ENCODE measurements around the gene LIN54.
"Not testable (repeated sequence)": the region's sequence is repeated elsewhere in the genome, so short reads cannot be mapped to it uniquely, and the experiment has no call there.

LIN54 gene

DNA sequence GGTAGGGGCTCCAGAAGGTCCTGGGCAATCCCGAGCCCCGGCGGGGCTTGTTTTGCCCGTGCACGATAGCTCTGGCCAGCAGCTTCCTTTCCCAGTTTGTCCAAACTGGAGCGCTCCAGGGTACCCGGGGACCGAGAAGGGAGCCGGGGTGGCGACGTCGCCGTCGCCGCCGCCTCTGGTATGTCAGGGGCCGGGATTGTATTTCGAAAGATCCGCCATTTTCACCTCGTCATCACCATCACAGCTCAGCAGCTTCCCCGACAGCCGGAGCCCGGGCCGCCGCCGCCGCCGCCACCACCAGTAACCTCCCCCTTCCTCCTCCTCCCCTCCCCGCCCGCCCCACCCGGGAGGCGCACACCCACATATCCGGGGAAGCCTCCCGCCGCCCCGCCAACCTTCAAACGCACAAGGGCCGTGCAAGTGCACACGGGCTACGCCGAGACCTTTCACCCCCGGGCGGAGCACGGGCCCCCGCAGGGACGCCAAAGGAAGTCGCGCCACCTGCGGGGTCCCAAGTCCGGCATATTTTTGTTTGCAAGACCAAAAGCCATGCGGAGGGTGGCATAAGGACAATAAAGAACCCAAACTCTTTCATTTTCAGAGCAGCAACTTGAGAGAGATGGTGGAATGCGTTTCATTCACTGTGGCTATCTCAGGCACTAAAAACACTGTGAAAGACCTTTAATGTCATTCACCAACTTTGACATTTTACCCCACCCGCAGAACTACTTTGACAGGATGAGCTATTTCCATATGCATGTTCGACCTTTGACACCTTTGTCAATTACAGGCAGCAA lies at the start of gene LIN54:
TSS of gene LIN54 (minus strand) at position 302 of the 797 bp plus-strand sequence. CDS start 25,979 bp downstream, outside the sequence.
- DNase-seq (ENCODE audit: low read depth in 2 of 2, low spot score in 1 of 2): peak; percentile 51 to 70

GRCh38 chr4:83054928-83055327 lies 44.3 kb upstream of the LIN54 start:
- no peak for DNase-seq (ENCODE audit: low read depth in 2 of 2, low spot score in 1 of 2)

- DNase-seq (ENCODE audit: low read depth in 2 of 2, low spot score in 1 of 2): not testable (repeated sequence)
Observed at GRCh38 chr4:83048781-83049180, 38.2 kb upstream of the LIN54 start.

DNA sequence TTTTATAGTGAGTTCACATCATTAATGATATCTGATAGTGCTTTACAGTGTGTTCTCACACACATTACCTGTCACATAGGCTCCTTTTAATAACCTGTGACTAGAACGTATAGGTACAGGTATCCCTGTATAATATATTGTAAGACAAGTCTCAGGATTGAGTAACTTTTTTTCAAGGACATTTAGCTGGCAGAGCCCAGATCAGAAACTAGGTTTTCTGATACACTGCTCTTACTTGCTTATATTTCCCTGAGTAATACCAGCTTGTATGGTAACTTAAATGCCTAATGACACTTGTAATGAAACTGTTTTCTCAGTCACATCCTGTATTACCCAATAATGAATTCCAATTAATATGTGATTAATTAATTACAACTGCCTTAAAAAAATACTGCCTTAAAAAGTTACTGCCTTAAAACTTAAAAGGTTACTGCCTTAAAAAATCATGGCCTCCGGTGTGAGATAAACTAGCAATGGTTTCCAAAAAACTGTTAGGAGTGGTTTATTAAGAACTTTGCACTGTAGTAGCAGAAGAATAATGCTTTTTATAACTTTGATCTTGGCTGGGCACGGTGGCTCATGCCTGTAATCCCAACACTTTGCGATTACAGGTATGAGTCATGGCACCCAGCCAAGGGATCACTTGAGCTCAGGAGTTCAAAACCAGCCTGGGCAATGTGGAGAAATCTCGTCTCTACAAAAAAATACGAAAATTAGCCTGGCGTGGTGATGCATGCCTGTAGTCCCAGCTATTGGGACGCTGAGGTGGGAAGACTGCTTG lies 36.3 kb upstream of the LIN54 start:
- no peak for DNase-seq (ENCODE audit: low read depth in 2 of 2, low spot score in 1 of 2)

- no peak for DNase-seq (ENCODE audit: low read depth in 2 of 2, low spot score in 1 of 2)
Observed at GRCh38 chr4:83043801-83044407, 33.3 kb upstream of the LIN54 start.

- not testable (repeated sequence) for DNase-seq (ENCODE audit: low read depth in 2 of 2, low spot score in 1 of 2)
Observed at GRCh38 chr4:83043157-83043556, 32.5 kb upstream of the LIN54 start.

GRCh38 chr4:83040269-83040668 lies 29.6 kb upstream of the LIN54 start:
- DNase-seq (ENCODE audit: low read depth in 2 of 2, low spot score in 1 of 2): no peak

DNA sequence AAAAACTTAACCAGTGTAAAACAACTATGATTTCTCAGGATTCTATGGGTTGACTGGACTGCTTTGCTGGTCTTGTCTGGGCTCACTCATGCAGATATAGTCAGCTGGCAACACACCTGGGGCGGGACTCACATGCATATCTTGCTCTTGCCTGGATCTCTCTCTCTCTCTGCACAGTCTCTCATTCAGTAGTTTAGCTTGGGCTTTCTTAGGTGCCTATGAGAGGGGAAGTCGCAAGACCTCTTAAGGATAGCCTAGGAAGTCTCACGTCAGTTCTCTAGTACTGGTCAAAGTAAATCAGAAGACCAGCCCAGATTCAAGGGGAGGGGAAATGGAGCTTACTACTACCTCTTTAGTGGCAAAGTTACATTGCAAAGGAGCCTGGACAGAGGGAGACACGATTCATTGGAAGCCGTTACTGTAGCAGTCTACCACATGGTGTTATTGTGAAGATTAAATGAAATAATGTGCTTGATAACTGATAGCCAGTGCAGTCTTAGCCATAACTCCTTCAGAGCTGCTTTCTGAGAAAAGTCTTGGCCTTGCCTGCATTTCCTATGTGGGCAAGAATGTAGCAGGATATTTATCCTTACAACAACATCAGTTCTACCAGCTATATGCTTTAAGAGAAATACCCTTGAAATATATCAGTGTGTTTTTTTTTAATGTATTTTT lies 26.5 kb upstream of the LIN54 start:
- DNase-seq (ENCODE audit: low read depth in 2 of 2, low spot score in 1 of 2): no peak

GRCh38 chr4:83034630-83035494 lies 24.2 kb upstream of the LIN54 start, which contains the start of gene COPS4:
COPS4 (plus strand) TSS chr4:83035183; CDS start chr4:83035225, 42 bp downstream.
- peak; percentile 81 to 91 for DNase-seq (ENCODE audit: low read depth in 2 of 2, low spot score in 1 of 2)

DNA sequence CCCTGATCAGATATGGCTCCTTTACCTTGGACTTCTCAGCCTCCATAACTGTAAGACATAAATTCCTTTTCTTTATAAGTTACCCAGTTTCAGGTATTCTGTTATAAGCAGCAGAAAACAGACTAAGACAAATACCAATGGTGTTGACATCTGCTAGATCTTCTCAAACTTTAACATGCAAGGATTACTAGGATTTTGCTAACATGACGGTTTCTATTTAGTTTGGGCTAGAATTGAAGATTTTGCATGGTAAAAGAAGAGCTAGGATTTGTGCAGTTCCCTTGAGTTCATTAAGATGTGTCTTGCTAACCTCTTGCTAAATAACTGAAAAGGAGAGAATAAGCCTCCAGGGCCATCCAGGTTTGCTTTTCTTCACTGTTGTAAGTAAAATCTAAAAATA lies 19.1 kb upstream of the LIN54 start:
- no peak for DNase-seq (ENCODE audit: low read depth in 2 of 2, low spot score in 1 of 2)

DNA sequence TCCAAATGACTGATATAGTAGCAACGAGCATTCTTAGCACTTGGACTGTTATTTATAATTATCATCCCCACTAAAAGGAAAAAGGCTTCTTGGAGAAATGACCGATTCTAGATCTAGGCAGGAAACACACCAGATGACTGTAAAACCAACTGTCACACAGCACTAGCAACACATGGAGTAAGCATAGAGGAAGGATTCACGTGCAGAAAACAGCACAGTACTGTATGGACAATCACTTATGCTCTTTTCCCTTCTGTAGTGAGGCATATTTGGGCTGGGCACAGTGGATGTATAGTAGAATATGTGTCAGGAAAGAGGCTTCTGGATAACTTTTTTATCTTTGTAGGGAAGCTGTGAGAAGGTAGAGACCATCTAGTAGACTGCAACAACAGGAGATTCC lies 18.4 kb upstream of the LIN54 start:
- DNase-seq (ENCODE audit: low read depth in 2 of 2, low spot score in 1 of 2): no peak

GRCh38 chr4:83025563-83025962 lies 14.9 kb upstream of the LIN54 start:
- DNase-seq (ENCODE audit: low read depth in 2 of 2, low spot score in 1 of 2): no peak

GRCh38 chr4:83024233-83024632 lies 13.6 kb upstream of the LIN54 start:
- no peak for DNase-seq (ENCODE audit: low read depth in 2 of 2, low spot score in 1 of 2)

DNA sequence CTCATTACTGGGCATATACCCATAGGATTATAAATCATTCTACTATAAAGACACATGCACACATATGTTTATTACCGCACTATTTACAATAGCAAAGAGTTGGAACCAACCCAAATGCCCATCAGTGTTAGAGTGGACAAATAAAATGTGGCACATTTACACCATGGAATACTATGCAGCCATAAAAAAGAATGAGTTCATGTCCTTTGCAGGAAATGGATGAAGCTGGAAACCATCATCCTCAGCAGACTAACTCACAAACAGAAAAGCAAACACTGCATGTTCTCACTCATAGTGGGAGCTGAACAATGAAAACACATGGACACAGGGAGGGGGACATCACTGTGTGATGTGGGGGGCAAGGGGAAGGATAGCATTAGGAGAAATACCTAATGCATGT lies 13.0 kb upstream of the LIN54 start:
- DNase-seq (ENCODE audit: low read depth in 2 of 2, low spot score in 1 of 2): not testable (repeated sequence)

DNA sequence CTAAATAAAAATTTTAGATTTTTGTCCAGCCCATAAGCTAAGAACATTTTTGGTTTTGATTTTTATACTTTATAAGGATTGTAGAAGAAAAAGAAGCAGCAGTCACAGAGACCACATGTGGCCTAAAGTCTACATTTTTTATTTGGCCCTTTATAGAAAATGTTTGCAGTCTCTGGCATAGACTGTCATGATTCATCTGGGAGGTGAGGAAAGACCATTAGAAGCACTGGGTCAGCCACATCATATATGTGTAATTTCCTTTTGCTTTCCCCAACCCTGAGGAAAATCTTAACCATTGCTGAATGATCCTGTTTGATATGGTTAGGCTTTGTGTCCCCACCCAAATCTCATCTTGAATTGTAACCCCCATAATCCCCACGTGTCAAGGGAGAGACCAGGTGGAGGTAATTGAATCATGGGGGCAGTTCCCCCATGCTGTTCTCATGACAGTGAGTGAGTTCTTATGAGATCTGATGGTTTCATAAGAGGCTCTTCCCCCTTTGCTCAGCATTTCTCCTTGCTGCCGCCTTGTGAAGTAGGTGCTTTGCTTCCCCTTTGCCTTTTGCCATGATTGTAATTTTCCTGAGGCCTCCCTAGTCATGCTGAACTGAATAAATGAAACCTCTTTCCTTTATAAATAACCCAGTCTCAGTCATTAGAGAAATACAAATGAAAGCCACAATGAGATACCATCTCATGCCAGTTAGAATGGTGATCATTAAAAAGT lies 12.3 kb upstream of the LIN54 start:
- DNase-seq (ENCODE audit: low read depth in 2 of 2, low spot score in 1 of 2): no peak

- no peak for DNase-seq (ENCODE audit: low read depth in 2 of 2, low spot score in 1 of 2)
Observed at GRCh38 chr4:83019794-83020494, 9.3 kb upstream of the LIN54 start.

DNA sequence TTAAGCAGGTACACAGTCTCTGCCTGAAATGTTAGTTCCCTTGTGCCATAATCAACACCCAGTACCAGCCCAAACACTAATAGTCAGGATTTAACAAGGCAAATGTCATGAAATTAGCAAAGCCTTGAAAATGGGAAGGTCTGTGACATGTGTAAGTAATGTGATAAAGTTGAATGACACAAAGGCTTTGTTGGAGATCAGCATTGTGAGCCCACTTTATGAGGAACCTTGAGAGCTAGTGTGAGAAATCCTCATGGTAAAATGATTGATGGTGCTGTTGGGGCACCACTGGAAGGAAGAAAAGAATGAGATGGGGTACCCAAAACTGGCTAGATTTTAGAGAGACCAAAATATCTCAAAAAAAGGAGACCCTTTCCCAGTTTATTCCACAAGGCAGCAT lies 3.3 kb upstream of the LIN54 start:
- no peak for DNase-seq (ENCODE audit: low read depth in 2 of 2, low spot score in 1 of 2)

- DNase-seq (ENCODE audit: low read depth in 2 of 2, low spot score in 1 of 2): no peak
Observed at GRCh38 chr4:83013420-83013867, 2.8 kb upstream of the LIN54 start.
